Measurements from ENCODE around the gene MAGOH. TPM values are rescaled to one million over a fixed set of nuclear protein-coding genes. Genes with fewer than 3 reads are reported as not detected.

The MAGOH gene
- total and polyA plus RNA-seq, 10 donors: 26.5 to 105 (median 36.2) TPM

- Histone ChIP-seq H3K4me3 (peak within 1 kb of the TSS; percentile 72 to 93 (median 77)), H3K4me1 (peaks cover 16 to 53% (median 31%) of the 10 kb centered on the region in 6 donors), H3K27ac (peak within 1 kb of the TSS; percentile 97 to 100 (median 99)), H3K27me3 (replicated peaks in 1 of 7) (no peaks in the 10 kb centered on the region), H3K36me3 (peaks cover 3 to 13% (median 10%) of the 10 kb centered on the region in 6 donors), H3K9me3 (no peaks in the 10 kb centered on the region)
- TF ChIP-seq POLR2A (IDR thresholded peaks at IDR 0.05) (peak in 2 of 3 donors; percentile 52 to 69), POLR2AphosphoS5 (IDR thresholded peaks at IDR 0.05) (peak; percentile 96 to 98 (median 97))
- TF ChIP-seq, protein P1, sequence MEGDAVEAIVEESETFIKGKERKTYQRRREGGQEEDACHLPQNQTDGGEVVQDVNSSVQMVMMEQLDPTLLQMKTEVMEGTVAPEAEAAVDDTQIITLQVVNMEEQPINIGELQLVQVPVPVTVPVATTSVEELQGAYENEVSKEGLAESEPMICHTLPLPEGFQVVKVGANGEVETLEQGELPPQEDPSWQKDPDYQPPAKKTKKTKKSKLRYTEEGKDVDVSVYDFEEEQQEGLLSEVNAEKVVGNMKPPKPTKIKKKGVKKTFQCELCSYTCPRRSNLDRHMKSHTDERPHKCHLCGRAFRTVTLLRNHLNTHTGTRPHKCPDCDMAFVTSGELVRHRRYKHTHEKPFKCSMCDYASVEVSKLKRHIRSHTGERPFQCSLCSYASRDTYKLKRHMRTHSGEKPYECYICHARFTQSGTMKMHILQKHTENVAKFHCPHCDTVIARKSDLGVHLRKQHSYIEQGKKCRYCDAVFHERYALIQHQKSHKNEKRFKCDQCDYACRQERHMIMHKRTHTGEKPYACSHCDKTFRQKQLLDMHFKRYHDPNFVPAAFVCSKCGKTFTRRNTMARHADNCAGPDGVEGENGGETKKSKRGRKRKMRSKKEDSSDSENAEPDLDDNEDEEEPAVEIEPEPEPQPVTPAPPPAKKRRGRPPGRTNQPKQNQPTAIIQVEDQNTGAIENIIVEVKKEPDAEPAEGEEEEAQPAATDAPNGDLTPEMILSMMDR (IDR thresholded peaks at IDR 0.05 in 8 of 11, conservative IDR thresholded peaks at IDR 0.05 in 3 of 11): peak in 7 of 11 experiments; percentile 27 to 51 (median 43)
- DNase-seq: peak; percentile 99
- WGBS, 5 donors: 0 to 1% (median 0%) methylated on average over 37 to 57 of the region's 57 CpGs
- intact Hi-C loops (cut with DNase I; ENCODE audit: low total_unique reads): no loop called here
Observed at GRCh38 chr1:53196485-53197290, 41.6 kb downstream of the MAGOH start, which contains the start of gene CPT2. CPT2 (plus strand) TSS chr1:53196824; CDS start chr1:53196944, 120 bp downstream.

DNA sequence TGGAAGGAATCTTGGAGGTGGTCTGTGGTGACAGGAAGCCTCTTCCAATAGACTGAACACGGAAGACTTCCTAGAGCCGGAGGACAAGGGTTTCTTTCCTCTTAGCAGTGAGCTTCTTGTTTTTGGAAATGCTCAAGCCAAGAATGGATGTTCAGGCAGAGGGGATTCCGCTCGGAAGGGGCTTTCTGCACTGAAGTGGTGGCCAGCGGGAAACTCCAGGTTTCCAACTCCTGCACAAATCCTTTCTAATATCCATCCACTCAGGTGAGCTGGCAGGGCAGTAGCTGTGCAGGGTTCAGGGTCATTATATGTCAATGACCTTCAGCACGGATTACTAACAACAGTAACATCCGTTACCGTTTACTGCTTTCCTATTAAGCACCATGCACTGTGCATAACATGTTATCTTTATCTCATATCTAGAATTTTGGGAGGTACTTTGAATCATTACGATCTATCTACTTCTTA, 42.3 kb downstream of the MAGOH start:
- TF ChIP-seq POLR2AphosphoS5 (IDR thresholded peaks at IDR 0.05) (no peak), POLR2A (IDR thresholded peaks at IDR 0.05) (no peak)
- TF ChIP-seq, protein P1 (IDR thresholded peaks at IDR 0.05 in 8 of 11, conservative IDR thresholded peaks at IDR 0.05 in 3 of 11): no peak
- peak overlapping the region; percentile 97 to 100 (median 99) for H3K27ac ChIP-seq
- peaks cover 16 to 53% (median 31%) of the 10 kb centered on the region in 6 donors for H3K4me1 ChIP-seq
- 33 to 43% (median 38%) methylated on average over 9 of the region's 9 CpGs for WGBS, 5 donors
- H3K9me3 ChIP-seq: no peaks in the 10 kb centered on the region
- peak overlapping the region; percentile 72 to 93 (median 77) for H3K4me3 ChIP-seq
- no peak for DNase-seq
- H3K27me3 ChIP-seq (replicated peaks in 1 of 7): no peaks in the 10 kb centered on the region
- intact Hi-C loops (cut with DNase I; ENCODE audit: low total_unique reads): no loop called here
- H3K36me3 ChIP-seq: peaks cover 0 to 6% (median 5%) of the 10 kb centered on the region in 6 donors

GRCh38 chr1:53195246-53196016, 42.9 kb downstream of the MAGOH start:
- intact Hi-C loops (cut with DNase I; ENCODE audit: low total_unique reads): no loop called here
- H3K4me3 ChIP-seq: peak overlapping the region in 4 of 8 donors; percentile 73 to 93 (median 80)
- peaks cover 0 to under 1% (median 0%) of the 10 kb centered on the region in 6 donors for H3K36me3 ChIP-seq
- 73 to 83% (median 81%) methylated on average over 11 of the region's 11 CpGs for WGBS, 5 donors
- peak overlapping the region in 7 of 8 donors; percentile 97 to 100 (median 99) for H3K27ac ChIP-seq
- peaks cover 16 to 53% (median 31%) of the 10 kb centered on the region in 6 donors for H3K4me1 ChIP-seq
- no peak for DNase-seq
- H3K9me3 ChIP-seq: no peaks in the 10 kb centered on the region
- no peak for TF ChIP-seq POLR2AphosphoS5 (IDR thresholded peaks at IDR 0.05)
- no peaks in the 10 kb centered on the region for H3K27me3 ChIP-seq (replicated peaks in 1 of 7)

GRCh38 chr1:53190210-53190611, 48.1 kb downstream of the MAGOH start:
- TF ChIP-seq POLR2AphosphoS5 (IDR thresholded peaks at IDR 0.05) (no peak), POLR2A (IDR thresholded peaks at IDR 0.05) (no peak)
- TF ChIP-seq, protein P1 (IDR thresholded peaks at IDR 0.05 in 8 of 11, conservative IDR thresholded peaks at IDR 0.05 in 3 of 11): no peak
- no peak for DNase-seq
- H3K4me1 ChIP-seq: peaks cover 0 to 5% (median under 1%) of the 10 kb centered on the region in 6 donors
- intact Hi-C loops (cut with DNase I; ENCODE audit: low total_unique reads): no loop called here
- H3K4me3 ChIP-seq: no peak overlapping the region
- 82 to 95% (median 89%) methylated on average over 10 of the region's 10 CpGs for WGBS, 5 donors
- H3K27me3 ChIP-seq (replicated peaks in 1 of 7): peaks cover 0 to 2% (median 0%) of the 10 kb centered on the region in 7 donors
- peaks cover 0 to 6% (median 5%) of the 10 kb centered on the region in 8 donors for H3K9me3 ChIP-seq
- H3K27ac ChIP-seq: no peak overlapping the region
- H3K36me3 ChIP-seq: no peaks in the 10 kb centered on the region

All from spleen (tissue), 11 donors.